Measurements from ENCODE around the gene IKBKE.

The IKBKE gene

GRCh38 chr1:206491616-206492015, 21.3 kb downstream of the IKBKE start:
- H3K4me3 ChIP-seq (ENCODE audit: low read depth, low read length) = no peak overlapping the region
- no peak overlapping the region for H3K23ac ChIP-seq (ENCODE audit: low read length)
- H4K91ac ChIP-seq (ENCODE audit: low read depth, low read length) = no peak overlapping the region
- no peaks in the 10 kb centered on the region for H3K9me3 ChIP-seq (ENCODE audit: insufficient read depth, low read depth, low read length)
- H3K4me1 ChIP-seq (ENCODE audit: control insufficient read depth in 1 of 2, insufficient read depth in 2 of 2, low read length in 2 of 2) = no peaks in the 10 kb centered on the region
- H3K4me2 ChIP-seq (ENCODE audit: low read length) = no peak overlapping the region
- no peak overlapping the region for H3K14ac ChIP-seq (ENCODE audit: low read length)
- no peak overlapping the region for H3K18ac ChIP-seq (ENCODE audit: low read length)
- no peak overlapping the region for H4K8ac ChIP-seq (ENCODE audit: low read depth, low read length)
- WGBS (ENCODE audit: extremely low coverage, insufficient coverage, insufficient read length) = no CpG with 5 or more reads among the region's 4 CpGs
- no peaks in the 10 kb centered on the region for H3K79me1 ChIP-seq (ENCODE audit: low read length)
- H2AFZ ChIP-seq (ENCODE audit: insufficient read depth, low read length, poor library complexity) = no peak overlapping the region
- H3K9ac ChIP-seq (ENCODE audit: low read length) = no peak overlapping the region
- no peak overlapping the region for H2BK12ac ChIP-seq (ENCODE audit: low read length)
- H3K36me3 ChIP-seq (ENCODE audit: control insufficient read depth in 1 of 2, insufficient read depth in 2 of 2, low read length in 2 of 2) = peaks cover 0 to 10% of the 10 kb centered on the region in 2 experiments
- H2BK5ac ChIP-seq (ENCODE audit: low read depth, low read length, poor library complexity) = no peak overlapping the region
- H3K4ac ChIP-seq (ENCODE audit: low read depth, low read length) = no peak overlapping the region
- H3K27ac ChIP-seq (ENCODE audit: low read depth, low read length) = no peak overlapping the region
- no peaks in the 10 kb centered on the region for H3K27me3 ChIP-seq (ENCODE audit: insufficient read depth, low read length)
- H4K12ac ChIP-seq (ENCODE audit: low read depth, low read length) = no peak overlapping the region
- no peak for DNase-seq
- H3K79me2 ChIP-seq (ENCODE audit: control insufficient read depth, insufficient read depth, low read length, poor library complexity) = no peaks in the 10 kb centered on the region
- H2BK120ac ChIP-seq (ENCODE audit: insufficient read depth, low read length, poor library complexity) = no peak overlapping the region
- H2AK5ac ChIP-seq (ENCODE audit: low read length) = no peak overlapping the region

- no peaks in the 10 kb centered on the region for H3K79me1 ChIP-seq (ENCODE audit: low read length)
- H2AK5ac ChIP-seq (ENCODE audit: low read length) = no peak overlapping the region
- no peaks in the 10 kb centered on the region for H3K79me2 ChIP-seq (ENCODE audit: control insufficient read depth, insufficient read depth, low read length, poor library complexity)
- H3K27ac ChIP-seq (ENCODE audit: low read depth, low read length) = no peak overlapping the region
- no peak overlapping the region for H2BK5ac ChIP-seq (ENCODE audit: low read depth, low read length, poor library complexity)
- no peak overlapping the region for H3K14ac ChIP-seq (ENCODE audit: low read length)
- no CpG with 5 or more reads among the region's 10 CpGs for WGBS (ENCODE audit: extremely low coverage, insufficient coverage, insufficient read length)
- no peaks in the 10 kb centered on the region for H3K4me1 ChIP-seq (ENCODE audit: control insufficient read depth in 1 of 2, insufficient read depth in 2 of 2, low read length in 2 of 2)
- no peak overlapping the region for H2BK12ac ChIP-seq (ENCODE audit: low read length)
- H3K9ac ChIP-seq (ENCODE audit: low read length) = no peak overlapping the region
- no peak overlapping the region for H3K4ac ChIP-seq (ENCODE audit: low read depth, low read length)
- no peak overlapping the region for H3K23ac ChIP-seq (ENCODE audit: low read length)
- no peak overlapping the region for H4K91ac ChIP-seq (ENCODE audit: low read depth, low read length)
- no peak overlapping the region for H2BK120ac ChIP-seq (ENCODE audit: insufficient read depth, low read length, poor library complexity)
- no peak overlapping the region for H3K4me3 ChIP-seq (ENCODE audit: low read depth, low read length)
- H3K27me3 ChIP-seq (ENCODE audit: insufficient read depth, low read length) = no peaks in the 10 kb centered on the region
- no peak overlapping the region for H2AFZ ChIP-seq (ENCODE audit: insufficient read depth, low read length, poor library complexity)
- H3K18ac ChIP-seq (ENCODE audit: low read length) = no peak overlapping the region
- H4K12ac ChIP-seq (ENCODE audit: low read depth, low read length) = no peak overlapping the region
- no peak overlapping the region for H3K4me2 ChIP-seq (ENCODE audit: low read length)
- H3K9me3 ChIP-seq (ENCODE audit: insufficient read depth, low read depth, low read length) = no peaks in the 10 kb centered on the region
- no peak for DNase-seq
- peaks cover 0 to 10% of the 10 kb centered on the region in 2 experiments for H3K36me3 ChIP-seq (ENCODE audit: control insufficient read depth in 1 of 2, insufficient read depth in 2 of 2, low read length in 2 of 2)
- no peak overlapping the region for H4K8ac ChIP-seq (ENCODE audit: low read depth, low read length)
These were observed 22.3 kb downstream of the IKBKE start for GRCh38 chr1:206492589-206492988.

GRCh38 chr1:206493279-206493678, 23.0 kb downstream of the IKBKE start:
- Histone ChIP-seq H3K79me2 (ENCODE audit: control insufficient read depth, insufficient read depth, low read length, poor library complexity) (no peaks in the 10 kb centered on the region), H3K23ac (ENCODE audit: low read length) (no peak overlapping the region), H4K12ac (ENCODE audit: low read depth, low read length) (no peak overlapping the region), H3K14ac (ENCODE audit: low read length) (no peak overlapping the region), H4K91ac (ENCODE audit: low read depth, low read length) (no peak overlapping the region), H3K4me2 (ENCODE audit: low read length) (no peak overlapping the region), H3K4me1 (ENCODE audit: control insufficient read depth in 1 of 2, insufficient read depth in 2 of 2, low read length in 2 of 2) (no peaks in the 10 kb centered on the region), H3K4ac (ENCODE audit: low read depth, low read length) (no peak overlapping the region), H2BK12ac (ENCODE audit: low read length) (no peak overlapping the region), H3K4me3 (ENCODE audit: low read depth, low read length) (no peak overlapping the region), H4K8ac (ENCODE audit: low read depth, low read length) (no peak overlapping the region), H2BK120ac (ENCODE audit: insufficient read depth, low read length, poor library complexity) (no peak overlapping the region), H2BK5ac (ENCODE audit: low read depth, low read length, poor library complexity) (no peak overlapping the region), H3K9ac (ENCODE audit: low read length) (no peak overlapping the region), H3K36me3 (ENCODE audit: control insufficient read depth in 1 of 2, insufficient read depth in 2 of 2, low read length in 2 of 2) (peaks cover 0 to 10% of the 10 kb centered on the region in 2 experiments), H3K27me3 (ENCODE audit: insufficient read depth, low read length) (no peaks in the 10 kb centered on the region), H3K79me1 (ENCODE audit: low read length) (no peaks in the 10 kb centered on the region), H3K9me3 (ENCODE audit: insufficient read depth, low read depth, low read length) (no peaks in the 10 kb centered on the region), H3K27ac (ENCODE audit: low read depth, low read length) (no peak overlapping the region), H2AK5ac (ENCODE audit: low read length) (no peak overlapping the region), H2AFZ (ENCODE audit: insufficient read depth, low read length, poor library complexity) (no peak overlapping the region), H3K18ac (ENCODE audit: low read length) (no peak overlapping the region)
- WGBS (ENCODE audit: extremely low coverage, insufficient coverage, insufficient read length) = no CpG with 5 or more reads among the region's 9 CpGs
- no peak for DNase-seq

GRCh38 chr1:206495011-206495461, 24.8 kb downstream of the IKBKE start:
- no peak overlapping the region for H3K4me3 ChIP-seq (ENCODE audit: low read depth, low read length)
- peaks cover 0 to 10% of the 10 kb centered on the region in 2 experiments for H3K36me3 ChIP-seq (ENCODE audit: control insufficient read depth in 1 of 2, insufficient read depth in 2 of 2, low read length in 2 of 2)
- no peak overlapping the region for H2BK12ac ChIP-seq (ENCODE audit: low read length)
- H2BK5ac ChIP-seq (ENCODE audit: low read depth, low read length, poor library complexity) = no peak overlapping the region
- H2AFZ ChIP-seq (ENCODE audit: insufficient read depth, low read length, poor library complexity) = no peak overlapping the region
- H3K79me1 ChIP-seq (ENCODE audit: low read length) = no peaks in the 10 kb centered on the region
- no peak overlapping the region for H2AK5ac ChIP-seq (ENCODE audit: low read length)
- DNase-seq = no peak
- H3K27me3 ChIP-seq (ENCODE audit: insufficient read depth, low read length) = no peaks in the 10 kb centered on the region
- no peak overlapping the region for H2BK120ac ChIP-seq (ENCODE audit: insufficient read depth, low read length, poor library complexity)
- no peak overlapping the region for H3K4me2 ChIP-seq (ENCODE audit: low read length)
- no peak overlapping the region for H3K27ac ChIP-seq (ENCODE audit: low read depth, low read length)
- no CpG with 5 or more reads among the region's 6 CpGs for WGBS (ENCODE audit: extremely low coverage, insufficient coverage, insufficient read length)
- no peak overlapping the region for H3K4ac ChIP-seq (ENCODE audit: low read depth, low read length)
- no peak overlapping the region for H3K9ac ChIP-seq (ENCODE audit: low read length)
- no peak overlapping the region for H3K14ac ChIP-seq (ENCODE audit: low read length)
- no peak overlapping the region for H3K23ac ChIP-seq (ENCODE audit: low read length)
- no peak overlapping the region for H4K8ac ChIP-seq (ENCODE audit: low read depth, low read length)
- H3K79me2 ChIP-seq (ENCODE audit: control insufficient read depth, insufficient read depth, low read length, poor library complexity) = no peaks in the 10 kb centered on the region
- H4K91ac ChIP-seq (ENCODE audit: low read depth, low read length) = no peak overlapping the region
- no peaks in the 10 kb centered on the region for H3K9me3 ChIP-seq (ENCODE audit: insufficient read depth, low read depth, low read length)
- H4K12ac ChIP-seq (ENCODE audit: low read depth, low read length) = no peak overlapping the region
- no peak overlapping the region for H3K18ac ChIP-seq (ENCODE audit: low read length)
- peaks cover 0 to 3% of the 10 kb centered on the region in 2 experiments for H3K4me1 ChIP-seq (ENCODE audit: control insufficient read depth in 1 of 2, insufficient read depth in 2 of 2, low read length in 2 of 2)

Data from trophoblast cell (in vitro differentiated cells and primary cell).